ENCODE results near the gene ATP5PD. TPM values are rescaled to one million over a fixed set of nuclear protein-coding genes. Genes with fewer than 3 reads are reported as not detected.
A peak's percentile ranks its signal among the peaks of the same experiment; 100 is the strongest.

Gene ATP5PD
- total and polyA plus RNA-seq, 2 of the 13 experiments (the other 11 are each of a cell fraction or from before 2014, with no cell fraction given): 158 to 428 TPM

DNA sequence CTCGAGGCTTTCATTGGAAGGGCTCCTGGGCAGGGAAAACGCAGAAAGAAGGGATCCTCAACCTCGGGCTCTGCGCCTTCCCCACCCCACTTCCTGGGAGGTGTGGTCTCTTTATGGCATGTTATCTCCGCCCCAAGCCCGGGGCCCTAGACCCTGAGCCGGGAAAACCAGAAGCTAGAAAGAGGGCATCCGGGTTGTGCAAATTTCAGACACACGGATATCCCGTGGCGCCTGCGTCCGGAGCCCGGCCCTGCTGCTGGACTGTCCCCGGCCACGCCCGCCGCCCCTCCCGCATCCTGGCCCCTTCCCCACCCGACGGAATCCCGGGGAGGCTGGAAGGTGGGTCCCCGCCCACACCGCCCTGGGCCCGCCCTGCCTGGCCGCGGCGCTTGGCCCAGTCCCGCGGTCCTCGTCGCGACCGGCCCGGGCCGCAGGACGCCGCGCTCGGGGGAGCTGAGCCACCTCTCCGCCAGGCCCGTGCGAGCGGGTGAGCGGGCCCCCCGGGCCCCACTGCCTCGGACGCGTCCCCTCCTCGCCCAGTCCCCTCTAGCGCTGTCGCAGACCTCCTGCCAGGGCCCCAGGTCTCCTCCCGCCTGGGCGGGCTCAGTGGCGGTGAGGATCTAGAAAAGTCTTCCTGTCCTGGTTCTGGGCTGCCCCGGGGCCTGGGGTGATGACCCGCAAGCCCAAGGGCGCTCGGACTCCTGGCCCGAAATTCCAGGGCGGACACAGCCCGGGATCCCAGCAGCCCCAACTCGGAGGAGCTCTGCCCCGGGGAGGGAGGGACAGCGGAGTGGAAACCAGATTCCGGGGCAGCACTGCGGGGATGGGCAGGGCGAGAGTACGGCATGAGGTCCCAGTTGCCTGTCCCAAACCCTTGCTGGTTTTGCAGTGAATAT is 41.0 kb upstream of the ATP5PD start, which contains the start of gene SLC16A5 (continued):
- TF ChIP-seq PHF8 (CRISPR knock-in tag; IDR thresholded peaks at IDR 0.05) (peak; percentile 52), RNF2 (conservative IDR thresholded peaks at IDR 0.05; ENCODE audit: low read depth) (no peak), ZNF780A (CRISPR knock-in tag; IDR thresholded peaks at IDR 0.05) (no peak), ZBTB44 (CRISPR knock-in tag; IDR thresholded peaks at IDR 0.05) (no peak), ZNF703 (CRISPR knock-in tag; IDR thresholded peaks at IDR 0.05; ENCODE audit: borderline replicate concordance) (no peak), ZNF788 (CRISPR knock-in tag; IDR thresholded peaks at IDR 0.05; ENCODE audit: borderline replicate concordance) (no peak), ISX (CRISPR knock-in tag; conservative IDR thresholded peaks at IDR 0.05) (no peak), ZNF652 (CRISPR knock-in tag; IDR thresholded peaks at IDR 0.05; ENCODE audit: borderline replicate concordance, low read depth) (no peak), HHEX (CRISPR knock-in tag; IDR thresholded peaks at IDR 0.05) (no peak), TBX2 (CRISPR knock-in tag; IDR thresholded peaks at IDR 0.05; ENCODE audit: borderline replicate concordance) (no peak), TAF15 (IDR thresholded peaks at IDR 0.05; ENCODE audit: low read depth, low read length, poor library complexity, severe bottlenecking) (no peak), MIER3 (CRISPR knock-in tag; IDR thresholded peaks at IDR 0.05; ENCODE audit: borderline replicate concordance) (peak; percentile 28; the same call in 1 of the 2 replicates), ZNF142 (CRISPR knock-in tag; IDR thresholded peaks at IDR 0.05) (peak; percentile 54; the same call in 1 of the 2 replicates)
- TF ChIP-seq, protein P1, sequence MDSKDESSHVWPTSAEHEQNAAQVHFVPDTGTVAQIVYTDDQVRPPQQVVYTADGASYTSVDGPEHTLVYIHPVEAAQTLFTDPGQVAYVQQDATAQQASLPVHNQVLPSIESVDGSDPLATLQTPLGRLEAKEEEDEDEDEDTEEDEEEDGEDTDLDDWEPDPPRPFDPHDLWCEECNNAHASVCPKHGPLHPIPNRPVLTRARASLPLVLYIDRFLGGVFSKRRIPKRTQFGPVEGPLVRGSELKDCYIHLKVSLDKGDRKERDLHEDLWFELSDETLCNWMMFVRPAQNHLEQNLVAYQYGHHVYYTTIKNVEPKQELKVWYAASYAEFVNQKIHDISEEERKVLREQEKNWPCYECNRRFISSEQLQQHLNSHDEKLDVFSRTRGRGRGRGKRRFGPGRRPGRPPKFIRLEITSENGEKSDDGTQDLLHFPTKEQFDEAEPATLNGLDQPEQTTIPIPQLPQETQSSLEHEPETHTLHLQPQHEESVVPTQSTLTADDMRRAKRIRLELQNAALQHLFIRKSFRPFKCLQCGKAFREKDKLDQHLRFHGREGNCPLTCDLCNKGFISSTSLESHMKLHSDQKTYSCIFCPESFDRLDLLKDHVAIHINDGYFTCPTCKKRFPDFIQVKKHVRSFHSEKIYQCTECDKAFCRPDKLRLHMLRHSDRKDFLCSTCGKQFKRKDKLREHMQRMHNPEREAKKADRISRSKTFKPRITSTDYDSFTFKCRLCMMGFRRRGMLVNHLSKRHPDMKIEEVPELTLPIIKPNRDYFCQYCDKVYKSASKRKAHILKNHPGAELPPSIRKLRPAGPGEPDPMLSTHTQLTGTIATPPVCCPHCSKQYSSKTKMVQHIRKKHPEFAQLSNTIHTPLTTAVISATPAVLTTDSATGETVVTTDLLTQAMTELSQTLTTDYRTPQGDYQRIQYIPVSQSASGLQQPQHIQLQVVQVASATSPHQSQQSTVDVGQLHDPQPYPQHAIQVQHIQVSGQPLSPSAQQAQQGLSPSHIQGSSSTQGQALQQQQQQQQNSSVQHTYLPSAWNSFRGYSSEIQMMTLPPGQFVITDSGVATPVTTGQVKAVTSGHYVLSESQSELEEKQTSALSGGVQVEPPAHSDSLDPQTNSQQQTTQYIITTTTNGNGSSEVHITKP (CRISPR knock-in tag; IDR thresholded peaks at IDR 0.05; ENCODE audit: low read depth): no peak
